H9 (cell line): Measurements from ENCODE around the gene FAM32A. TPM values are rescaled to one million over a fixed set of nuclear protein-coding genes. Genes with fewer than 3 reads are reported as not detected.

ENCODE experiments used
- DNase-seq: peaks from one replicate; pipeline ENCODE4 v3.0.0-alpha.2; 2017
- H2AFZ ChIP-seq: one replicate; pipeline ENCODE4 v1.6.1; 2013; ENCODE audit warnings: mild to moderate bottlenecking, low read length, control low read depth, moderate library complexity
- H2AK5ac ChIP-seq: 2 replicates; pipeline ENCODE4 v1.6.1; 2013; ENCODE audit warnings: low read length, control low read depth, mixed read lengths; ENCODE audit not compliant: insufficient read length
- H2BK120ac ChIP-seq: one replicate; pipeline ENCODE4 v1.6.1; 2013; ENCODE audit warnings: low read depth, mild to moderate bottlenecking, low read length, control low read depth, inconsistent platforms; ENCODE audit not compliant: poor library complexity, severe bottlenecking
- H2BK12ac ChIP-seq: 2 replicates; pipeline ENCODE4 v1.6.1; 2013; ENCODE audit warnings: low read length, control low read depth, mixed read lengths, low read depth; ENCODE audit not compliant: insufficient read length
- H2BK15ac ChIP-seq: 2 replicates; pipeline ENCODE4 v1.6.1; 2013; ENCODE audit warnings: low read depth, low read length, control low read depth
- H2BK20ac ChIP-seq: one replicate; pipeline ENCODE4 v1.6.1; 2013; ENCODE audit warnings: low read depth, mild to moderate bottlenecking, low read length, control low read depth, inconsistent platforms; ENCODE audit not compliant: poor library complexity, severe bottlenecking
- H2BK5ac ChIP-seq: 2 replicates; pipeline ENCODE4 v1.6.1; 2013; ENCODE audit warnings: low read length, control low read depth, mixed read lengths; ENCODE audit not compliant: insufficient read length
- H3K14ac ChIP-seq: 2 replicates; pipeline ENCODE4 v1.6.1; 2013; ENCODE audit warnings: low read length, control low read depth; ENCODE audit not compliant: insufficient read depth
- H3K18ac ChIP-seq: 2 replicates; pipeline ENCODE4 v1.6.1; 2013; ENCODE audit warnings: low read depth, mild to moderate bottlenecking, mixed read lengths, low read length, control low read depth; ENCODE audit not compliant: insufficient read length
- H3K23ac ChIP-seq: 2 replicates; pipeline ENCODE4 v1.6.1; 2013; ENCODE audit warnings: low read length, control low read depth, mixed read lengths, low read depth; ENCODE audit not compliant: insufficient read length
- H3K23me2 ChIP-seq: 2 replicates; pipeline ENCODE4 v1.6.1; 2013; ENCODE audit warnings: low read depth, mild to moderate bottlenecking, mixed read lengths, low read length, control low read depth; ENCODE audit not compliant: insufficient read length, poor library complexity, severe bottlenecking
- H3K27ac ChIP-seq: 2 replicates; pipeline ENCODE4 v1.5.1; 2013; ENCODE audit warnings: low read length, control low read depth, mixed read lengths, low read depth; ENCODE audit not compliant: insufficient read length
- H3K27me3 ChIP-seq: 2 replicates; pipeline ENCODE4 v1.6.1; 2013; ENCODE audit warnings: low read length, control low read depth, inconsistent platforms; ENCODE audit not compliant: insufficient read depth
- H3K4ac ChIP-seq: 2 replicates; pipeline ENCODE4 v1.6.1; 2013; ENCODE audit warnings: low read depth, mild to moderate bottlenecking, control low read depth, inconsistent platforms, low read length, moderate library complexity
- H3K4me1 ChIP-seq: 2 replicates; pipeline ENCODE4 v1.6.1; 2013; ENCODE audit warnings: low read length, control low read depth, inconsistent platforms; ENCODE audit not compliant: insufficient read depth
- H3K4me2 ChIP-seq: 2 replicates; pipeline ENCODE4 v1.6.1; 2013; ENCODE audit warnings: low read length, control low read depth, mixed read lengths; ENCODE audit not compliant: insufficient read length, insufficient read depth
- H3K56ac ChIP-seq: 2 replicates; pipeline ENCODE4 v1.6.1; 2013; ENCODE audit warnings: low read depth, mild to moderate bottlenecking, mixed read lengths, low read length, control low read depth; ENCODE audit not compliant: insufficient read length
- H3K79me1 ChIP-seq: 2 replicates; pipeline ENCODE4 v1.6.1; 2013; ENCODE audit warnings: low read depth, mild to moderate bottlenecking, moderate library complexity, low read length, control low read depth, inconsistent platforms; ENCODE audit not compliant: insufficient read depth, poor library complexity, severe bottlenecking
- H3K79me2 ChIP-seq: 2 replicates; pipeline ENCODE4 v1.6.1; 2013; ENCODE audit warnings: low read length, control low read depth, inconsistent platforms; ENCODE audit not compliant: insufficient read depth
- H3K9ac ChIP-seq: 2 replicates; pipeline ENCODE4 v1.6.1; 2013; ENCODE audit warnings: low read length, control low read depth, mixed read lengths; ENCODE audit not compliant: insufficient read length; ENCODE audit errors: extremely low read depth
- H3K9me3 ChIP-seq: one replicate; pipeline ENCODE4 v1.6.1; 2013; ENCODE audit warnings: low read depth, low read length, inconsistent platforms; ENCODE audit not compliant: control insufficient read depth
- H3T11ph ChIP-seq: one replicate; pipeline ENCODE4 v1.6.1; 2013; ENCODE audit warnings: mild to moderate bottlenecking, low read length, control low read depth, inconsistent platforms
- H4K20me1 ChIP-seq: one replicate; pipeline ENCODE4 v1.6.1; 2013; ENCODE audit not compliant: control insufficient read depth, insufficient read length, insufficient read depth
- H4K5ac ChIP-seq: 2 replicates; pipeline ENCODE4 v1.6.1; 2013; ENCODE audit warnings: low read depth, mild to moderate bottlenecking, mixed read lengths, low read length, control low read depth; ENCODE audit not compliant: insufficient read length
- H4K8ac ChIP-seq: replicated peaks from 2 replicates; pipeline ENCODE4 v1.6.1; 2013; ENCODE audit warnings: low read length, control low read depth, mixed read lengths, low read depth; ENCODE audit not compliant: insufficient read length
- H4K91ac ChIP-seq: 2 replicates; pipeline ENCODE4 v1.6.1; 2013; ENCODE audit warnings: low read depth, mild to moderate bottlenecking, moderate library complexity, mixed read lengths, low read length, control low read depth; ENCODE audit not compliant: insufficient read length
- H3K27ac Mint-ChIP-seq, 3 experiments: 2 replicates in 2 of 3; 3 replicates in 1 of 3; pipeline ENCODE4 v1.8.0; 2020 to 2021; ENCODE audit warnings: mixed read lengths in 3 of 3, mild to moderate bottlenecking in 1 of 3, moderate library complexity in 1 of 3
- H3K27me3 Mint-ChIP-seq: 2 replicates; pipeline ENCODE4 v1.8.0; 2021; ENCODE audit warnings: low read depth, mild to moderate bottlenecking, moderate library complexity, mixed read lengths
- H3K36me3 Mint-ChIP-seq, 3 experiments: 2 replicates in 2 of 3; 3 replicates in 1 of 3; pipeline ENCODE4 v1.8.0; 2020 to 2021; ENCODE audit warnings: low read depth in 3 of 3, mixed read lengths in 3 of 3; ENCODE audit not compliant: insufficient read depth in 1 of 3
- H3K4me1 Mint-ChIP-seq, 2 experiments: 2 replicates each; pipeline ENCODE4 v1.8.0; 2020; ENCODE audit warnings: mixed read lengths in 2 of 2
- H3K4me3 Mint-ChIP-seq, 2 experiments: 2 replicates in 1 of 2; 3 replicates in 1 of 2; pipeline ENCODE4 v1.8.0; 2020 to 2021; ENCODE audit warnings: mild to moderate bottlenecking in 2 of 2, mixed read lengths in 2 of 2, moderate library complexity in 1 of 2
- H3K9me3 Mint-ChIP-seq, 2 experiments: 2 replicates in 1 of 2; 3 replicates in 1 of 2; pipeline ENCODE4 v1.8.0; 2020; ENCODE audit warnings: mild to moderate bottlenecking in 2 of 2, mixed read lengths in 2 of 2, moderate library complexity in 1 of 2
- WGBS: extraction: QIAGEN DNeasy Blood & Tissue Kit; methylation state at CpG from one replicate; pipeline ENCODE4 v1.1.7; 2013; ENCODE audit warnings: missing lambda C conversion rate, low lambda C conversion rate, mixed read lengths; ENCODE audit not compliant: insufficient read length; ENCODE audit errors: extremely low coverage; 5-methylcytosine and 5-hydroxymethylcytosine counted together
- total RNA-seq: library from RNA; stranded (reverse); gene quantifications from 2 replicates; pipeline ENCODE4 v1.2.1, GENCODE V29; 2021
- TF ChIP-seq, protein P1 (sequence below): fragments of 200-600 bp; sonication (generic); conservative IDR thresholded peaks from 3 replicates; pipeline ENCODE4 v1.8.0; 2021; ENCODE audit warnings: antibody characterized with exemption, mild to moderate bottlenecking

The FAM32A gene
- total RNA-seq, 1 experiment from 2014 or later, result 91.9 TPM

GRCh38 chr19:16200038-16201010 lies 15.1 kb downstream of the FAM32A start:
- no CpG with 5 or more reads among the region's 20 CpGs for WGBS
- peak overlapping the region in 2 of 3 experiments; percentile 63 to 81; a peak in 3 of 7 replicates for H3K27ac Mint-ChIP-seq

More at GRCh38 chr19:16200038-16201010, 15.1 kb downstream of the FAM32A start:
- Histone ChIP-seq H3K4ac (no peak overlapping the region), H3T11ph (no peak overlapping the region), H3K14ac (no peak overlapping the region), H2AK5ac (no peak overlapping the region), H3K79me1 (no peaks in the 10 kb centered on the region), H3K9ac (no peak overlapping the region), H3K4me2 (no peak overlapping the region), H3K4me1 (no peaks in the 10 kb centered on the region; the same call in 1 of the 2 replicates), H3K56ac (no peak overlapping the region), H4K20me1 (no peaks in the 10 kb centered on the region), H3K18ac (no peak overlapping the region), H4K5ac (no peak overlapping the region), H2BK5ac (no peak overlapping the region), H3K27ac (no peak overlapping the region), H3K23ac (no peak overlapping the region), H3K9me3 (no peaks in the 10 kb centered on the region), H3K79me2 (no peaks in the 10 kb centered on the region), H2BK120ac (no peak overlapping the region), H3K27me3 (no peaks in the 10 kb centered on the region), H3K23me2 (peaks cover 2% of the 10 kb centered on the region), H2BK12ac (no peak overlapping the region), H2AFZ (no peak overlapping the region), H2BK15ac (no peak overlapping the region), H4K91ac (no peak overlapping the region), H2BK20ac (no peak overlapping the region), H4K8ac (no peak overlapping the region)
- peaks cover 10% of the 10 kb centered on the region in 2 experiments for H3K4me1 Mint-ChIP-seq
- no peaks in the 10 kb centered on the region for H3K27me3 Mint-ChIP-seq
- H3K36me3 Mint-ChIP-seq, result peaks cover 2 to 9% (median 8%) of the 10 kb centered on the region in 3 experiments; a peak in 2 of 7 replicates
- no peak for DNase-seq
- TF ChIP-seq, protein P1, sequence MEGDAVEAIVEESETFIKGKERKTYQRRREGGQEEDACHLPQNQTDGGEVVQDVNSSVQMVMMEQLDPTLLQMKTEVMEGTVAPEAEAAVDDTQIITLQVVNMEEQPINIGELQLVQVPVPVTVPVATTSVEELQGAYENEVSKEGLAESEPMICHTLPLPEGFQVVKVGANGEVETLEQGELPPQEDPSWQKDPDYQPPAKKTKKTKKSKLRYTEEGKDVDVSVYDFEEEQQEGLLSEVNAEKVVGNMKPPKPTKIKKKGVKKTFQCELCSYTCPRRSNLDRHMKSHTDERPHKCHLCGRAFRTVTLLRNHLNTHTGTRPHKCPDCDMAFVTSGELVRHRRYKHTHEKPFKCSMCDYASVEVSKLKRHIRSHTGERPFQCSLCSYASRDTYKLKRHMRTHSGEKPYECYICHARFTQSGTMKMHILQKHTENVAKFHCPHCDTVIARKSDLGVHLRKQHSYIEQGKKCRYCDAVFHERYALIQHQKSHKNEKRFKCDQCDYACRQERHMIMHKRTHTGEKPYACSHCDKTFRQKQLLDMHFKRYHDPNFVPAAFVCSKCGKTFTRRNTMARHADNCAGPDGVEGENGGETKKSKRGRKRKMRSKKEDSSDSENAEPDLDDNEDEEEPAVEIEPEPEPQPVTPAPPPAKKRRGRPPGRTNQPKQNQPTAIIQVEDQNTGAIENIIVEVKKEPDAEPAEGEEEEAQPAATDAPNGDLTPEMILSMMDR, result 0 out of 3 replicates have a peak, but pooled peaks have one; percentile 13
- H3K4me3 Mint-ChIP-seq, result no peak overlapping the region; a peak in 1 of 5 replicates
- no peaks in the 10 kb centered on the region for H3K9me3 Mint-ChIP-seq
